Smooth muscle cell (in vitro differentiated cells): ENCODE data around the gene STX17. TPM values are rescaled to one million over a fixed set of nuclear protein-coding genes. Genes with fewer than 3 reads are reported as not detected.

Experiments
- DNase-seq: peaks from one replicate; lab custom pipeline; 2025; ENCODE audit not compliant: unreplicated experiment; lab: John Stamatoyannopoulos, UW
- H2AFZ ChIP-seq: fragments of 200-600 bp; sonication (generic); 2 replicates; pipeline ENCODE4 v1.6.0; 2016; ENCODE audit warnings: antibody characterized with exemption, low read depth, mild to moderate bottlenecking
- H3F3A ChIP-seq: fragments of 200-600 bp; sonication (generic); 2 replicates; pipeline ENCODE4 v1.6.0; 2017; ENCODE audit warnings: antibody characterized with exemption, low read depth
- H3K27ac ChIP-seq: fragments of 200-600 bp; sonication (generic); 2 replicates; pipeline ENCODE4 v1.5.1; 2016; ENCODE audit warnings: low read depth, mild to moderate bottlenecking
- H3K27me3 ChIP-seq: fragments of 200-600 bp; sonication (generic); 2 replicates; pipeline ENCODE4 v1.6.1; 2016; ENCODE audit warnings: low read depth, mild to moderate bottlenecking
- H3K36me3 ChIP-seq: fragments of 200-600 bp; sonication (generic); 2 replicates; pipeline ENCODE4 v1.5.1; 2016; ENCODE audit warnings: low read depth
- H3K4me1 ChIP-seq: fragments of 200-600 bp; sonication (generic); 2 replicates; pipeline ENCODE4 v1.5.1; 2016; ENCODE audit warnings: low read depth
- H3K4me2 ChIP-seq: fragments of 200-600 bp; sonication (generic); 2 replicates; pipeline ENCODE4 v1.6.0; 2016; ENCODE audit warnings: mild to moderate bottlenecking
- H3K4me3 ChIP-seq: fragments of 200-600 bp; sonication (generic); 2 replicates; pipeline ENCODE4 v1.5.1; 2016; ENCODE audit warnings: mild to moderate bottlenecking
- H3K79me2 ChIP-seq: fragments of 200-600 bp; sonication (generic); 2 replicates; pipeline ENCODE4 v1.6.0; 2016; ENCODE audit warnings: low read depth, mild to moderate bottlenecking
- H3K9ac ChIP-seq: fragments of 200-600 bp; sonication (generic); 2 replicates; pipeline ENCODE4 v1.6.0; 2016; ENCODE audit warnings: low read depth
- H3K9me3 ChIP-seq: fragments of 200-600 bp; sonication (generic); replicated peaks from 2 replicates; pipeline ENCODE4 v1.5.1; 2016; ENCODE audit warnings: low read depth
- H4K20me1 ChIP-seq: fragments of 200-600 bp; sonication (generic); 2 replicates; pipeline ENCODE4 v1.6.0; 2016; ENCODE audit warnings: low read depth
- WGBS: methylation state at CpG from one replicate; pipeline ENCODE4 v1.1.7; 2016; ENCODE audit warnings: low lambda C conversion rate; 5-methylcytosine and 5-hydroxymethylcytosine counted together
- polyA plus RNA-seq: library from polyadenylated mRNA; unstranded; fragments of >200 nt; fragmentation: Nextera tagmentation; extraction: Ambion mirVana; gene quantifications from 2 replicates; pipeline ENCODE4 v1.2.1, GENCODE V29; 2016
- total RNA-seq: library from RNA; depleted of rRNA; stranded (reverse); fragments of >200 nt; gene quantifications from 2 replicates; pipeline ENCODE4 v1.2.3, GENCODE V29; 2014
- TF ChIP-seq, protein P1 (sequence below): fragments of 200-600 bp; sonication (generic); IDR thresholded peaks from 2 replicates; pipeline ENCODE4 v1.5.1; 2017; ENCODE audit warnings: borderline replicate concordance, mild to moderate bottlenecking, antibody characterized with exemption; ENCODE audit not compliant: insufficient read depth, poor library complexity, severe bottlenecking

Gene STX17
- total and polyA plus RNA-seq, 2 experiments from 2014 or later = 11.1 to 15.9 TPM

DNA sequence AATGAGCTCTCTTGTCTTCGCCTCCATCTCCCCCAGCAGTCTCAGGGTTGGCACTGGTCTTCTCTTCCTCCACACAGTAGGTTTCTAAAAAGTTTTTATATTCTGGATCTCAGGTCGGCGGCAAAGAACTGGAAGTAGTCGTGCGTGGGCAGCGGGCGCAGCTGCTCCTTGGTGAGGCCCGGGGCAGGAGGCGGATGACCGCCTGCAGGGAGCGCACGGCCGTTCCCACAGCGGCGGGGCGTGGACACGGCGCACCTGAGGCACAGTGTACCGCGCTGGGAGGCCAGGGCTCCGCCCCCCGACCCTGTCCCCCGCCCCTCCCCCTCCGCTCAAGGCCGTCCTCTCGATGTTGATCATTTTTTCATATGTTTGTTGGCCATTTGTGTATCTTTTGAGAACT, 92.4 kb downstream of the STX17 start:
- H3K79me2 ChIP-seq = no peaks in the 10 kb centered on the region
- no peak overlapping the region for H3K27ac ChIP-seq
- H3K27me3 ChIP-seq = no peaks in the 10 kb centered on the region
- H3K4me1 ChIP-seq = no peaks in the 10 kb centered on the region
- no peaks in the 10 kb centered on the region for H3F3A ChIP-seq
- no peaks in the 10 kb centered on the region for H4K20me1 ChIP-seq
- no peak overlapping the region for H3K4me3 ChIP-seq
- no peak overlapping the region for H3K9ac ChIP-seq
- no peak for DNase-seq
- no peak overlapping the region for H3K4me2 ChIP-seq
- H2AFZ ChIP-seq = no peak overlapping the region
- peaks cover 12% of the 10 kb centered on the region for H3K36me3 ChIP-seq
- no peaks in the 10 kb centered on the region for H3K9me3 ChIP-seq
- WGBS = 91% methylated on average over 6 of the region's 26 CpGs
- TF ChIP-seq, protein P1, sequence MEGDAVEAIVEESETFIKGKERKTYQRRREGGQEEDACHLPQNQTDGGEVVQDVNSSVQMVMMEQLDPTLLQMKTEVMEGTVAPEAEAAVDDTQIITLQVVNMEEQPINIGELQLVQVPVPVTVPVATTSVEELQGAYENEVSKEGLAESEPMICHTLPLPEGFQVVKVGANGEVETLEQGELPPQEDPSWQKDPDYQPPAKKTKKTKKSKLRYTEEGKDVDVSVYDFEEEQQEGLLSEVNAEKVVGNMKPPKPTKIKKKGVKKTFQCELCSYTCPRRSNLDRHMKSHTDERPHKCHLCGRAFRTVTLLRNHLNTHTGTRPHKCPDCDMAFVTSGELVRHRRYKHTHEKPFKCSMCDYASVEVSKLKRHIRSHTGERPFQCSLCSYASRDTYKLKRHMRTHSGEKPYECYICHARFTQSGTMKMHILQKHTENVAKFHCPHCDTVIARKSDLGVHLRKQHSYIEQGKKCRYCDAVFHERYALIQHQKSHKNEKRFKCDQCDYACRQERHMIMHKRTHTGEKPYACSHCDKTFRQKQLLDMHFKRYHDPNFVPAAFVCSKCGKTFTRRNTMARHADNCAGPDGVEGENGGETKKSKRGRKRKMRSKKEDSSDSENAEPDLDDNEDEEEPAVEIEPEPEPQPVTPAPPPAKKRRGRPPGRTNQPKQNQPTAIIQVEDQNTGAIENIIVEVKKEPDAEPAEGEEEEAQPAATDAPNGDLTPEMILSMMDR = no peak

DNA sequence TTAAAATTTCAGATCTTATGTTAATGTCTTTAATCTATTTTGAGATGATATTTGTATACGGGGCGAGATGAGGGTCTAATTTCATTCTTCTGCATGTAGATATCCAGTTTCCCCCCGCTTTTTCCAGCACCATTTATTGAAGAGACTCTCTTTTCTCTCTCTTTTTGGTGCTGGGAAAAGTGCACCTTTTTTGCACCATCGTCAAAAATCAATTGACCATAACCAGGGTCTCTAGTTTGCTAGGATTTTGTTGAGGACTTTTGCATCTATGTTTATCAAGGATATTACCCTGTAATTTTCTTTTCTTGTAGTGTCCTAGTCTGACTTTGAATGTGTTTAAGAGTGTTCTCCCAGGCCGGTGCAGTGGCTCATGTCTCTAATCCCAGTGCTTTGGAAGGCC, 93.3 kb downstream of the STX17 start:
- Histone ChIP-seq H3K4me3 (no peak overlapping the region), H3K79me2 (no peaks in the 10 kb centered on the region), H3F3A (no peaks in the 10 kb centered on the region), H3K36me3 (peaks cover 10% of the 10 kb centered on the region), H3K9ac (no peak overlapping the region), H4K20me1 (no peaks in the 10 kb centered on the region), H3K27ac (no peak overlapping the region), H3K4me1 (no peaks in the 10 kb centered on the region), H2AFZ (no peak overlapping the region), H3K9me3 (no peaks in the 10 kb centered on the region), H3K4me2 (no peak overlapping the region), H3K27me3 (no peaks in the 10 kb centered on the region)
- 91% methylated on average over 5 of the region's 5 CpGs for WGBS
- no peak for DNase-seq
- TF ChIP-seq, protein P1 = no peak

DNA sequence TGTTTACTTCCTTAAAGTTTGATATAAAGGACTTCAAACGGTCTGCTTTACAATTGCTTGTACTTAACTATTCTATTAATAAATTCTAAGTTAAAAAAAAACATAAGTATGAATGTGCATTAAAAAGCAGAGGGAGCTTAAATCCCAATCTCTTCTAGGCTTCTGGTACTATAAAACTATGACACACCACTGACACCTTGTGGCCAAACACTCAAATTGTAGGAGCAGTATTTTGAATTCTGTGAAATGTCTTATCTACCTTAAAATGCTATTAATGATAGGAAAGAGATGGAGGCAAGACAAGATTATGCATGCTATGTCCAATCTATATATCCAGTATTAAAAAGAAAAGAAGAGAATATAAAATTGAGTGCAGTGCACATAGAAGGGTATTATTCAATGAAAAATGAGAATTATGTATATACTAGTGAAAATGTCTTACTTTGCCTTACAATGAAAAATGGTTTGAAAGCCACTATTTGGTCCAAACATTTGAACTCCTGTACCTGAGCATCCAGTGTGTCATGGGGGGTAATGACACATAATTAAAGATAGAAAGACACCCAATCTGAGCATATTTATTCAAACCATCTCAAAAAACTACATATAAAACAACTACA, 104.7 kb downstream of the STX17 start:
- no peak overlapping the region for H3K4me3 ChIP-seq
- no peak overlapping the region for H3K4me2 ChIP-seq
- TF ChIP-seq, protein P1 = peak; percentile 58
- no peaks in the 10 kb centered on the region for H3K79me2 ChIP-seq
- no peaks in the 10 kb centered on the region for H3F3A ChIP-seq
- H3K9ac ChIP-seq = no peak overlapping the region
- H3K27ac ChIP-seq = no peak overlapping the region
- H4K20me1 ChIP-seq = no peaks in the 10 kb centered on the region
- peaks cover 3% of the 10 kb centered on the region for H3K36me3 ChIP-seq
- no peaks in the 10 kb centered on the region for H3K4me1 ChIP-seq
- no peaks in the 10 kb centered on the region for H3K27me3 ChIP-seq
- DNase-seq = no peak
- H3K9me3 ChIP-seq = peaks cover 5% of the 10 kb centered on the region
- H2AFZ ChIP-seq = no peak overlapping the region
- 26% methylated on average over 1 of the region's 1 CpG for WGBS

DNA sequence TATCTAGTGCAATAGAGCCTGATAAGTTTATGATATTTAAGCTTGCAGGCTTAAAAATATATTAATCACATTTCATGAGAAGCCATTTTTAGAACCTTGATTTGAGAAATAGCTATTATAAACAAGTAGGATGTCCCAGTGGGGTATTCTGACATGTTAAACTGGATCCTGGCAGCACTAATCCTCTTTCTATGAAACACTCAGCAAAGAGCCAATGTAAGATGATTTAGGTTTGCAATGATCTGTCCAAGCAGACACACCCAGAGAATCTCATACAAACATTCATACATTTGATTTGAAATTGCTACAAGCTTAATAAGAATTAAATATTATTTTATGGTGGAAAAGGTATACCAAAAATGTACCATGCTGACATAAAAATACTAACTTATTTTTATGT, 105.8 kb downstream of the STX17 start:
- Histone ChIP-seq H3K36me3 (peaks cover 2% of the 10 kb centered on the region), H4K20me1 (no peaks in the 10 kb centered on the region), H3K79me2 (no peaks in the 10 kb centered on the region), H3K4me1 (no peaks in the 10 kb centered on the region), H3F3A (no peaks in the 10 kb centered on the region), H3K27ac (no peak overlapping the region), H3K4me2 (no peak overlapping the region), H3K4me3 (no peak overlapping the region), H3K9me3 (peaks cover 5% of the 10 kb centered on the region), H3K9ac (no peak overlapping the region), H3K27me3 (no peaks in the 10 kb centered on the region), H2AFZ (no peak overlapping the region)
- TF ChIP-seq, protein P1 = no peak
- DNase-seq = no peak
